NCI-H1417 (cell line): Measurements from ENCODE around the gene ZNF701.
"Not testable (repeated sequence)": the region's sequence is repeated elsewhere in the genome, so short reads cannot be mapped to it uniquely, and the experiment has no call there.

Experiments
- DNase-seq, 3 experiments: peaks; one replicate each; lab custom pipeline; 2025; lab: John Stamatoyannopoulos, UW

Gene ZNF701

DNA sequence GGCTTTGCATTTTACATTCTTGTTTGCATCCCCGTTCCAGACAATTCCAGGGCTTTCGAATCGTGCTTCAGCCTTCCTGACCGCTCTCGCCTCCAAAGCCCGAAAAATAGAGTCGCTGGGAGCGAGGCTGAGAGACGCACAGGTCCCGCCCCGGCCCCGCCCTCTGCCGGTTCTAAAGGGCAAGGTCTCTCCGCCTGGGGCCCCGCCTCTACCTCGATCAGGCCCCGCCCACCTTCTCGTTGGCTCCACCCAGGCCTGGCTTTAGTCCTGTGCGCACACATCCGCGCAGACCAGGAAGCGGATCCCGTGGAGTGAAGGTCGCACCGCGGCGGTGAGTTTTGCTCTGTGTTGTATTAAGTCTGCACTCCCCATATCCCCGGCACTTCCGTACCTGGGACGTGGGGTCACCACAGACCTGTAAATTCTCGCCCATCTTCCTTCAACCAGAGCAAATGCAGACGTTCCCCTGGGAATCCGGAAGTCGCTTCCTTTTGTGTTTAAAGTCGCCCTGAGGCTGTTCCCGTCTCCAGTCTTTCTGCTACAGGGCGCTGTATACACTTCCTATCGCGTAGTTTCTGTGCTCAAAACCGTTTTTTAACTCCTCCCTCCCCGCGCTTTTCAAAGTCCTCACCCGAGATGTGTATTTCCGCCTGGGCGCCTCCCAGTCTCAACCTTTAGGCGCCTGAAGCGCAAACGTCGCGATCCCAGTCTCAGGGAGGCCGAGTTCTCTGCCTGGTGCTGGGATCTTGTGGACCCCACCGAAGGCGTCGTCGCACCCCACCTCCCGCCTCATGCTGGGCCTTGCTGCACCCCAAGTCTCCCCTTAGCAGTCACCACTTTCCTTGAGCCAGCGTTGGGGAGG, at the start of gene ZNF701:
TSS of gene ZNF701 (plus strand) at position 288 of the 862 bp plus-strand sequence. CDS start 3,861 bp downstream, outside the sequence.
- DNase-seq = peak; percentile 92 to 97 (median 96)

GRCh38 chr19:52522551-52522950, 47.5 kb upstream of the ZNF701 start:
- DNase-seq = no peak

DNA sequence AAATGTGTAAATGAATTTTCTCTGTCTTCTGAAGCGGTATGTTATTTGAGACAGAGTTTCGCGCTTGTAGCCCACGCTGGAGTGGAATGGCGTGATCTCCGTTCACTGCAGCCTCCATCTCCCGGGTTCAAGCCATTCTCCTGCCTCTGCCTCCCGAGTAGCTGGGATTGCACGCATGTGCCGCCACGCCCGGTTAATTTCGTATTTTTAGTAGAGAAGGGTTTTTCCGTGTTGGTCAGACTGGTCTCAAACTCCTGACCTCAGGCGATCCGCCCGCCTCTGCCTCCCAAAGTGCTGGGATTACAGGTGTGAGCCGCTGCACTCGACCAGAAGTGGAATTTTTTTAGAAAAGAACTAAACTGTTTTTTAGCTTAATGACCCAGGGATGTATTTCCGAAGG, 46.0 kb upstream of the ZNF701 start:
- DNase-seq = no peak

- DNase-seq = peak; percentile 94 to 97 (median 95)
Observed at GRCh38 chr19:52527134-52527955, 42.7 kb upstream of the ZNF701 start, which contains the start of gene ZNF808. TSS of gene ZNF808 (plus strand) at chr19:52527668. CDS start at chr19:52543285, 15,617 bp downstream.

DNA sequence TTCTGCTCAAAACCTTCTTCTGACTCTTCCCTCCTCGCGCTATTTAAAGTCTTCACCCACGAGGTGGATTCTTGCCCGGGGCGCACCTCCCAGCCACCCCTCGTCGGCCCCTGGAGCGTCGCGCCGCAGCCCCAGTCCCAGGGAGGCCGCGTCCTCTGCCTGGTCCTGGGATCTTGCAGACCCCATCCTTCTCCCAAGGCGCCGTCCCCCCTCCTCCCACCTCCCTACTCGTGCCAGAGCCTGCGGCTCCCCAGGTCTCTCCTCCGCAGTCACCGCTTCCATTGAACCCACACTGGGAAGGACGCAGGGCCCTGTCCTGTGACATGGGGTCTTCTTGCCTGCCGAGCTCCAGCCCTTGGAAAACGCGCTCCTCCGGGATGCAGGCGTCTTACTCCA, 42.1 kb upstream of the ZNF701 start:
- peak in 1 of 3 experiments; percentile 27 for DNase-seq

GRCh38 chr19:52532480-52532879, 37.6 kb upstream of the ZNF701 start:
- DNase-seq = no peak

- no peak for DNase-seq
Observed at GRCh38 chr19:52533901-52534300, 36.2 kb upstream of the ZNF701 start.

GRCh38 chr19:52535385-52535770, 34.7 kb upstream of the ZNF701 start:
- DNase-seq = not testable (repeated sequence)

GRCh38 chr19:52535771-52536447, 34.2 kb upstream of the ZNF701 start:
- DNase-seq = no peak

DNA sequence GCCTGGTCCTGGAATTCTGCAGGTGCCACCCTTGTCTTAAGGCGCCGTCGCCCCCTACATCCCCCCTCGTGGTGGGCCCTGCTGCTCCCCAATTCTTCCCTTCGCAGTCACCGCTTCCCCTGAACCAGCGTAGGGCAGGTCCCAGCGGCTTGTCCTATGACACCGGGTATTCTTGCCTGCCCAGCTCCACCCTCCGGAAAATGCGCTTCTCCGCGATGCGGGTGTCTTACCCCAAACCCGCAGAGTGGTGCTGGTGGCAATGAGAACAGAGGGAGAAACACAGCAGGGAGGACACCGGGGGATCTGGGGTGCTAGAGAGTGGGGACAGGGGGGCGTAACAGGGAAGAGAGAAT, 33.7 kb upstream of the ZNF701 start:
- DNase-seq = no peak

DNA sequence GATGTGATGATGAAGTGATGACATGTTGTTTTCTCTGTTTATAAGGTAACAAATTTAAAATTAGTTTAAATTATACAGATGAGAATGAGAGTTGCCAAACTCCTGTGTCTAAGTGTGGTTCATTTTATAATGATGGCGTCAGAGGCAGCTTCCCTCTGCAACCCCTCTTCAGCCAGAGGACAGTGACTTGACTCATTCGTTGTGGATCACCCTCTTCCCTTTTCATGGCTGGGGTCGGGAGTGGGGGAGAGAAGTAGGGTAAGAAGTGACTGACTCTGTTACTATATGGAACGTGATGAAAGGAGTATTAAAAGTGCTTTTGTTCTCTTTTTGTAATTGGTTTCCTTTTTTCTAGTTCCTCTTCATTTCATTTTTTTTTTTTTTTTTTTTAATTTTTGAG, 31.3 kb upstream of the ZNF701 start:
- DNase-seq = not testable (repeated sequence)

- DNase-seq = not testable (repeated sequence)
Observed at GRCh38 chr19:52541176-52541575, 28.9 kb upstream of the ZNF701 start.

DNA sequence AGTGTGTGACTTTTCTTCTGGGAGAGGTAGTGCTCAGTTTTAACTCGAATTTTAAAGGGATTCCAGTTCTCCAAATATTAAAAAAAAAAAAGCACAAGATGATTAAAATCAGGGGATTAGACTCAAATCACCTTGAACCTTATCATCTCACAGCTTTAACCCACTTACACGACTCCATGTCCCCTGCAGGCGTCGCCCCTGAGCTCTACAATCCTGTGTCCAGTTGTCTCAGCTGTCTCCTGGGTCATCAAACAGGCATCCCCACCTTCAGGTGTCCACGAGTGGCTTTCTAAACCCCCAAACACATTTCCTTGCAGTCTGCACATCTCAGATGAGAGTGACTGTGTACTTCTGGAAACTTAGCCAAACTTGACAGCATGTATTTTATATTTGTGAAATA, 28.5 kb upstream of the ZNF701 start:
- DNase-seq = no peak

GRCh38 chr19:52542541-52542940, 27.5 kb upstream of the ZNF701 start:
- not testable (repeated sequence) for DNase-seq

DNA sequence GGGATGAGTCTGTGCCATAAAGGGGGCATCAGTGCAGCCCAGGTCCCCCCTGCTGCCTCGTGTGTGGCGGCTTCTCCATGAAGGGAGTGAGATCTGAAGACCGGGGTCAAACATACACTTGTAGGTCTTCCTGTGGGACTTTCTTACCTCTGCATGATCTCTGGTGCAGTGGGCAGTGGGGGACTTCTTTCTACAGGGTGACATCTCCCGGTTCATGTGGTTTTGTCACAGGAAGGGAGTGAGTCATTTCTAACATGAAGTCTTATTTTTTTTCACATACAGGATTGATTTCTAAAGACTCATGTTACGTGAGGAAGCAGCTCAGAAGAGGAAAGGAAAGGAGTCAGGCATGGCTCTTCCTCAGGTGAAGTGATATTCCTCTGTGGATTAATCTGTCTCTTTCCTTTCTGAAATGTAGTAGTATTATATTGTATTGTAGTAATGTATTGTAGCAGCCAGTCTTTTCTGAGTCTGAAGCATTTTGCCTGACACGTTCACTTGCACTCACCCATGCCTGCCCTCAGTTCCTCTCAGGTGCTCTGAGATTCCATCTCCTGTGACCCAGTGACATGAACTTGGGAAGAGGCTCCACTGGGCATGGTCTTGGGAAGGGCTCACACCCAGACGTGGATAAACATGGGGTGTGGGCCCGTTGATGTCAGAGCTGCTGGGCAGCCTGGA, 27.0 kb upstream of the ZNF701 start:
- no peak for DNase-seq

GRCh38 chr19:52554216-52554971, 15.7 kb upstream of the ZNF701 start:
- DNase-seq = no peak

DNA sequence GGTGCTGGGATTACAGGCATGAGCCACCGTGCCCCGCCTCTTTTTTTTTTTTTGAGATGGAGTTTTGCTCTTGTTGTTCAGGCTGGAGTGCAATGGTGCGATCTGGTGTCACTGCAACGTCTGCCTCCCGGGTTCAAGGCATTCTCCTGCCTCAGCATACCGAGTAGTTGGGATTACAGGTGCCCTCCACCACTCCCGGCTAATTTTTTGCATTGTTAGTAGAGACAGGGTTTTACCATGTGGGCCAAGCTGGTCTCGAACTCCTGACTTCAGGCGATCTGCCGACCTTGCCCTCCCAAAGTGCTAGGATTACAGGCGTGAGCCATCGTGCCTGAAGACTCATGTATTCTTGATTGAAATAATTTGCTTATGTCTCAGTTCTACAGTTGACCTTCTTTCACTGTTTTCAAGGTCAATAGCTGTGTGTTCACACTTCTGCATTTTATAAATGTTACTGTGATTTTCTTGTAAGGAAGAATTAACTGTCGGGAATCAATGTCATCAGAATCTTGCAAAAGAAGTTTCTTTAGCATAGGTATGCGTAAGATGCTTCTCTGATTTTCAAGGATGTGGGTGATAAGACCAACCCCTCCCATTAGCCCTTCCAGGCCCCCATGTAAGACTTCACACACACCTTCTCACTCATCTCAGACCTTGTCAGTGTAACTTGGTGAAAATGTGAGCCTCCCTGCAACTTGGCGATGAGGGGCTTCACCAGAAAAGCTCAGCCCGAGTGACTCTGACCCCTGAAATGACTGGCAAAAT, 12.7 kb upstream of the ZNF701 start:
- no peak for DNase-seq

GRCh38 chr19:52558732-52559445, 11.2 kb upstream of the ZNF701 start:
- not testable (repeated sequence) for DNase-seq

GRCh38 chr19:52561611-52562010, 8.5 kb upstream of the ZNF701 start:
- not testable (repeated sequence) for DNase-seq

DNA sequence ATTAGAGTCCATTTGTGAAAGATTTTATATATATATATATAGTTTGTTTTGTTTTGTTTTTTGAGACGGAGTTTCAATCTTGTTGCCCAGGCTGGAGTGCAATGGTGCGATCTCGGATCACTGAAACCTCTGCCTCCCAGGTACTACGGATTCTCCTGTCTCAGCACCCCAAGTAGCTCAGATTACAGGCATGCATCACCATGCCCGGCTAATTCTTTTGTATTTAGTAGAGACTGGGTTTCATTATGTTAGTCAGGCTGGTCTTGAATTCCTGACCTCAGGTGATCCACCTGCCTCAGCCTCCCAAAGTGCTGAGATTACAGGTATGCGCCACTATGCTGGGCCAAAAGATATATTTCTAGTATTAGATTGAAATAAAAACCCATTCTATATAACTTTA, 4.0 kb upstream of the ZNF701 start:
- no peak for DNase-seq
